ENCODE measurements around the gene WNT9B. TPM values are rescaled to one million over a fixed set of nuclear protein-coding genes. Genes with fewer than 3 reads are reported as not detected.

WNT9B gene
- total RNA-seq, 1 experiment from 2014 or later, result 0.70 TPM

DNA sequence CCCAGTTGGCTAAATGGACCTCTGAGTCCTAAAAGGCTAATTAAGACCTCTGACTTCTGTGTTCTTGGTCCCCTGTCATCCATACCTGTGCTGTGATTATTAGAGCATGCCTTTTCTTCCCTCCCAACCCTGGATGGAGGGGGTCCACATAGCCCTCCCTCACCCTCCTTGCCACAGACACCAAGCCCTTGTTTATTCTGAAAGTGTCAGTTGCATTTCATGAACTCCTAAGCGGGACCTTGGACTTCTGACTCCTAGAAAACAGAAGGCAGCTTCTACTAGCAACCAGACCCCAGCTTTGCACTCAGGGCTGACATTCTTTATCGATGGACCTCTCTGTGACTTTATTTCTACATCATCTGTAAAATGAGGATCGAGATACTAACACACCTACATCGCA is 38.1 kb downstream of the WNT9B start:
- no peak overlapping the region for H2AFZ ChIP-seq (ENCODE audit: low read length)
- no peak overlapping the region for H3K18ac ChIP-seq (ENCODE audit: insufficient read length, low read depth, low read length)
- Mint-ChIP-seq H3K27ac (no peak overlapping the region), H3K27me3 (ENCODE audit: low read depth) (peaks cover 11% of the 10 kb centered on the region), H3K4me1 (peaks cover 12 to 17% of the 10 kb centered on the region in 2 experiments), H3K9me3 (no peaks in the 10 kb centered on the region), H3K4me3 (no peak overlapping the region), H3K36me3 (ENCODE audit: insufficient read depth in 1 of 3, low read depth in 3 of 3) (no peaks in the 10 kb centered on the region)
- H3K79me2 ChIP-seq (ENCODE audit: insufficient read depth, low read length), result no peaks in the 10 kb centered on the region
- TF ChIP-seq, protein P1, sequence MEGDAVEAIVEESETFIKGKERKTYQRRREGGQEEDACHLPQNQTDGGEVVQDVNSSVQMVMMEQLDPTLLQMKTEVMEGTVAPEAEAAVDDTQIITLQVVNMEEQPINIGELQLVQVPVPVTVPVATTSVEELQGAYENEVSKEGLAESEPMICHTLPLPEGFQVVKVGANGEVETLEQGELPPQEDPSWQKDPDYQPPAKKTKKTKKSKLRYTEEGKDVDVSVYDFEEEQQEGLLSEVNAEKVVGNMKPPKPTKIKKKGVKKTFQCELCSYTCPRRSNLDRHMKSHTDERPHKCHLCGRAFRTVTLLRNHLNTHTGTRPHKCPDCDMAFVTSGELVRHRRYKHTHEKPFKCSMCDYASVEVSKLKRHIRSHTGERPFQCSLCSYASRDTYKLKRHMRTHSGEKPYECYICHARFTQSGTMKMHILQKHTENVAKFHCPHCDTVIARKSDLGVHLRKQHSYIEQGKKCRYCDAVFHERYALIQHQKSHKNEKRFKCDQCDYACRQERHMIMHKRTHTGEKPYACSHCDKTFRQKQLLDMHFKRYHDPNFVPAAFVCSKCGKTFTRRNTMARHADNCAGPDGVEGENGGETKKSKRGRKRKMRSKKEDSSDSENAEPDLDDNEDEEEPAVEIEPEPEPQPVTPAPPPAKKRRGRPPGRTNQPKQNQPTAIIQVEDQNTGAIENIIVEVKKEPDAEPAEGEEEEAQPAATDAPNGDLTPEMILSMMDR (conservative IDR thresholded peaks at IDR 0.05), result no peak
- H3K27me3 ChIP-seq (ENCODE audit: insufficient read depth, low read length), result no peaks in the 10 kb centered on the region
- H2BK120ac ChIP-seq (ENCODE audit: low read depth, low read length, poor library complexity, severe bottlenecking), result no peak overlapping the region
- no peak overlapping the region for H3K9ac ChIP-seq (ENCODE audit: extremely low read depth, insufficient read length, low read length)
- no peak overlapping the region for H3K4me2 ChIP-seq (ENCODE audit: insufficient read depth, insufficient read length, low read length)
- no peak overlapping the region for H2AK5ac ChIP-seq (ENCODE audit: insufficient read length, low read length)
- DNase-seq, result no peak
- no peak overlapping the region for H3T11ph ChIP-seq (ENCODE audit: low read length)
- no peak overlapping the region for H2BK15ac ChIP-seq (ENCODE audit: low read depth, low read length)
- H3K79me1 ChIP-seq (ENCODE audit: insufficient read depth, low read depth, low read length, poor library complexity, severe bottlenecking), result no peaks in the 10 kb centered on the region
- H2BK5ac ChIP-seq (ENCODE audit: insufficient read length, low read length), result no peak overlapping the region
- no peak overlapping the region for H3K4ac ChIP-seq (ENCODE audit: low read depth, low read length)
- no peak overlapping the region for H4K8ac ChIP-seq (replicated peaks; ENCODE audit: insufficient read length, low read depth, low read length)
- no peak overlapping the region for H2BK20ac ChIP-seq (ENCODE audit: low read depth, low read length, poor library complexity, severe bottlenecking)
- no CpG with 5 or more reads among the region's 4 CpGs for WGBS (ENCODE audit: extremely low coverage, insufficient read length, low lambda C conversion rate)
- H3K14ac ChIP-seq (ENCODE audit: insufficient read depth, low read length), result no peak overlapping the region
- H4K20me1 ChIP-seq (ENCODE audit: control insufficient read depth, insufficient read depth, insufficient read length), result peaks cover 2% of the 10 kb centered on the region
- no peak overlapping the region for H4K5ac ChIP-seq (ENCODE audit: insufficient read length, low read depth, low read length)
- H2BK12ac ChIP-seq (ENCODE audit: insufficient read length, low read depth, low read length), result no peak overlapping the region
- H3K56ac ChIP-seq (ENCODE audit: insufficient read length, low read depth, low read length), result no peak overlapping the region
- no peak overlapping the region for H4K91ac ChIP-seq (ENCODE audit: insufficient read length, low read depth, low read length)
- H3K4me1 ChIP-seq (ENCODE audit: insufficient read depth, low read length), result no peaks in the 10 kb centered on the region
- no peak overlapping the region for H3K27ac ChIP-seq (ENCODE audit: insufficient read length, low read depth, low read length)
- no peaks in the 10 kb centered on the region for H3K9me3 ChIP-seq (ENCODE audit: control insufficient read depth, low read depth, low read length)
- H3K23ac ChIP-seq (ENCODE audit: insufficient read length, low read depth, low read length), result no peak overlapping the region
- H3K23me2 ChIP-seq (ENCODE audit: insufficient read length, low read depth, low read length, poor library complexity, severe bottlenecking), result no peaks in the 10 kb centered on the region
